HCT116 (cell line): ENCODE data around the gene EEF1AKMT2.

Experiments
- CTCF ChIP-seq, 3 experiments: fragments of 200-600 bp in 1 of 3; sonication (generic) in 1 of 3; IDR thresholded peaks in 2 of 3; conservative IDR thresholded peaks in 1 of 3; 2 replicates each; pipeline ENCODE4 v1.5.1; 2012 to 2017; ENCODE audit warnings: low read depth in 2 of 3, low read length in 2 of 3, antibody characterized with exemption in 1 of 3, borderline replicate concordance in 1 of 3, control low read depth in 1 of 3, mild to moderate bottlenecking in 1 of 3, mixed read lengths in 1 of 3, mixed run types in 1 of 3, moderate library complexity in 1 of 3; ENCODE audit not compliant: insufficient read depth in 1 of 3
- EGR1 ChIP-seq: IDR thresholded peaks from 2 replicates; pipeline ENCODE4 v1.6.1; 2012; ENCODE audit warnings: low read depth
- EZH2 ChIP-seq: fragments of 200-600 bp; sonication (generic); IDR thresholded peaks from 2 replicates; pipeline ENCODE4 v1.6.1; 2017; ENCODE audit warnings: antibody characterized with exemption, mixed run types
- JUND ChIP-seq: IDR thresholded peaks from 2 replicates; pipeline ENCODE4 v1.6.1; 2012
- POLR2AphosphoS5 ChIP-seq: IDR thresholded peaks from 2 replicates; pipeline ENCODE4 v1.6.1; 2011; ENCODE audit warnings: mild to moderate bottlenecking, low read depth, low read length, moderate library complexity
- RAD21 ChIP-seq: IDR thresholded peaks from 2 replicates; pipeline ENCODE4 v1.6.1; 2012; ENCODE audit warnings: low read depth, mild to moderate bottlenecking
- REST ChIP-seq: IDR thresholded peaks from 2 replicates; pipeline ENCODE4 v1.6.1; 2012; ENCODE audit warnings: low read depth
- YY1 ChIP-seq: IDR thresholded peaks from 2 replicates; pipeline ENCODE4 v1.6.1; 2011; ENCODE audit warnings: low read length, low read depth, moderate library complexity, mild to moderate bottlenecking; ENCODE audit not compliant: insufficient replicate concordance; ENCODE audit errors: extremely low read depth
- ZNF274 ChIP-seq: fragments of 200-500 bp; sonication (Bioruptor generic); IDR thresholded peaks from 2 replicates; pipeline ENCODE4 v1.6.1; 2014; ENCODE audit warnings: mild to moderate bottlenecking, low read depth, low read length, inconsistent platforms

GRCh38 chr10:124722798-124723783 is 68.6 kb downstream of the EEF1AKMT2 start:
- TF ChIP-seq CTCF (IDR thresholded peaks at IDR 0.05 in 2 of 3, conservative IDR thresholded peaks at IDR 0.05 in 1 of 3; ENCODE audit: borderline replicate concordance in 1 of 3, insufficient read depth in 1 of 3, low read depth in 2 of 3, low read length in 2 of 3) (no peak), EGR1 (no peak), RAD21 (no peak), REST (no peak), ZNF274 (no peak), YY1 (no peak), POLR2AphosphoS5 (no peak), JUND (no peak), EZH2 (no peak)
